HG03571 (cell line): Measurements from ENCODE around the gene RAPGEF5.

Experiments used
- ATAC-seq: cut with Tn5 transposase; IDR thresholded peaks from one replicate; pipeline ENCODE4 v1.9.1; 2021; ENCODE audit not compliant: unreplicated experiment

The RAPGEF5 gene

DNA sequence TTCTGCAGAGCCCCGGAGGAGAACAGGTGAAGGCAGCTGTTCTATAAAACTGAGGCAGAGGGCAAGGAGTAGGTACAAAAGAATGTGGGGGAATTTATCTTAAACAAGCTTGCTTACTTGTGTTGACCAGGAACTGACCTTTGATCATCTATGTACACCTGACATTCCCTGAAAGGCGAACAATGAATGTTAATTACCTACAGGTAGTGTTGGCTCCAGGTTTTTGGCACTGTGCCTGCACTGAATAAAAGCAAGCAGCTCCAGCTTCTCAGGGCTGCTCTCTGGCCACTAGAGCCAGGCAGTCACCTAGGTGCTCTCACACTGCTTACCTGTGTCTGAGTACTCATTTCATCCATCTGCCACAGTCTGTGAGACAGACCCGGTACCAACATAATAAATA is 87.0 kb downstream of the RAPGEF5 start:
- ATAC-seq: no peak

DNA sequence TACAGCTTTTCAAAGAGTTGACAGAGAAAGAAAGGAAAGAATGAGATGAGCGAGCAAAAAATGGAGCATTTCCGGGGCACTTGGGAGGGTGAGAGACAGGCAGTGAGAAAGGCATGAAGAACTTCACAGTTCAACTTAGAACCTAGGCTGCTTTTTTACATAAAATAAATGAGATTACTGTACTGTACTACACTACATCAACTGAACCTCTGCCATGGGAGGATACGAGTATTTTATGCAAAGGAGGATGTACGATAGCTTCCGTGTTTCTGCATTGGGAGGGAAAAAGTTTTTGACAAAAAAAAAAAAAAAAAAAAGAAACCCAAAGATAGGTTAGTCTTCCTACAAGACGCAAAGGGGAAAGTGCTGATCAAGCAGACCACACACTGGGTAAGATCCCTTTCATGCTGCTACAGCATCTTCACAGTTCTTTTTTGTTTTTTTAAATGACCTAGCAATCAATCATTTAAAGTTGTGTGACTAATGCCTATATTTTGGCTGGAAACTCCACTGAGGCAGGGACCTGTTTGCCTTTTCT is 88.0 kb downstream of the RAPGEF5 start:
- no peak for ATAC-seq

DNA sequence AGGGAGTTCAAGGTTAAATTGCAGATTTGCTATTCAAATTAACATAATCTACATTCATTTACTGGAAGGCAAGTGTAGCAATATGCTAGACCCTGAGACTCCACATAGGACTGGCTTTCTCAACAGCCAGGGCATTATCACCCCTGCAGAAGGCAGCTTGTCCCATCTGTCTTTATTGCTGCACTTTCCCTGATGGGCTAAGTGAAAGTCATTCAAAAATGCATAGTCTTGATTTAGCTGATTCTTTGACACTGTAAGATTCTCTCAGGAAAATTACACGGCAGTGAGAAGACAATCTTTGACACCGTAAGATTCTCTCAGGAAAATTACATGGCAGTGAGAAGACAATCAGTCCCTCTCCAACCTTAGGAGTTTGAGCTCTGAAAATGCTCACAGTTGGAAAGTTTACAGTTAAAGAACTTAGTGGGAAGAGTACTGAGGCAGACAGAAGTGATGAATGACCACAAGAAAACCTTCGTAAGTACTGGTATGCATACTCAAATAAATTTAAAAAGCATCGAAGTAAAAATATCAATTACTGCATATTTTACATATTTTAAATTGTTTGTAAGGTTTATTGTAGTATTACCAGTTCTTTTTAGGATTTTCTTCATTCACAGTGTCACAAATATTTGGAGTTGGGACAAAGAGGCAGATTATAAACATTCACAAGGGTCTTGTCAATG is 88.9 kb downstream of the RAPGEF5 start:
- ATAC-seq: no peak

DNA sequence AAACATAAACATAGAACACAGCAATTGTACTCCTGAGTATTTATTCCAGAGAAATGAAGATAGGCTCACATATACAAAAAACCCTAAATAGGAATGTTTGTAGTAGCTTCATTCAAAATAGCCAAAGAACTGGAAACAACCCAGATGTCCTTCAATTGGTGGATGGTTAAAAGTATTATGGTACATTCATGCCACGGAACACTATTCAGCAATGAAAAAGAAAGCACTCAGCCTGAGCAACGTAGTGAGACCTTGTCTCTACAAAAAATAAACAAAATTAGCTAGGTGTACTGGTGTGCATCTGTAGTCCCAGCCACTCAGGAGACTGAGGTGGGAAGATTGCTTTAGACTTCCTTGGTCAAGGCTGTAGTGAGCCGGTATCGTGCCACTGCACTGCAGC is 94.4 kb downstream of the RAPGEF5 start:
- no peak for ATAC-seq

- no peak for ATAC-seq
These were observed 100.3 kb downstream of the RAPGEF5 start for GRCh38 chr7:22256541-22257096.

GRCh38 chr7:22255834-22256233 is 101.1 kb downstream of the RAPGEF5 start:
- no peak for ATAC-seq

DNA sequence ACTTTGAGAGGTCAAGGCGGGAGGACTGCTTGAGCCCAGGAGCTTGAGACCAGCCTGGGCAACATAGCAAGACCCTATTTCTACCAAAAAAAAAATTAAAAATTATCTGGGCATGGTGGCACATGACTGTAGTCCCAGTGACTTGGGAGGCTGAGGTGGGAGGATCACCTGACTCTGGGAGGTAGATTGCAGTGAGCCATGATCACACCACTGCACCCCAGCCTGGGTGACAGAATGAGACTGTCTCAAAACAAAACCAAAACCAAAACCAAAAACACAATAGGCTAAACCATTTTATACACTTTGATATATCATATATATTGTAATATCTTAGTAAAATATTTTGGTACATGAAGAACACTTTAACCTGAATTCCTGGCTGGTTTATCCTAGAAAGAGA is 101.6 kb downstream of the RAPGEF5 start:
- ATAC-seq: no peak

GRCh38 chr7:22252936-22253536 is 103.9 kb downstream of the RAPGEF5 start:
- ATAC-seq: no peak

- no peak for ATAC-seq
These were observed 104.9 kb downstream of the RAPGEF5 start for GRCh38 chr7:22252016-22252415.

DNA sequence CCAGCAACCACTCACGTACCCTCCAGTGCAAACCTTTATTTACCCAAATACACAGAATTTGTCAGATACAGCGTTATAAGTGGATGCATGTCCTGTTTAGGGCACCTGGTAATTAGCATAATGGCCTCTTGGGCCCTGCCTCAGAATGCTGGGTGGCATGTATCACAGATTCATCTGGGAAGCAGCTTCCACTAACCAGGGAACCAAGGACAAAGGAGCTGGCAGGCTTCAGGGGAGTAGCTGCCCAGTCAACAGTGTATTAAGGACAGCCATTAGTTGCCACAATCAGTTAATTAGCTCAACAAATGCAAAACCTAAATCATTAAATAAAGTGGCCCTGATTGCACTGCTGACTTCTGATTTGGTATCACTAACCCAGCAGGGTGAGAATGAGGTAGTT is 105.7 kb downstream of the RAPGEF5 start:
- ATAC-seq: no peak

DNA sequence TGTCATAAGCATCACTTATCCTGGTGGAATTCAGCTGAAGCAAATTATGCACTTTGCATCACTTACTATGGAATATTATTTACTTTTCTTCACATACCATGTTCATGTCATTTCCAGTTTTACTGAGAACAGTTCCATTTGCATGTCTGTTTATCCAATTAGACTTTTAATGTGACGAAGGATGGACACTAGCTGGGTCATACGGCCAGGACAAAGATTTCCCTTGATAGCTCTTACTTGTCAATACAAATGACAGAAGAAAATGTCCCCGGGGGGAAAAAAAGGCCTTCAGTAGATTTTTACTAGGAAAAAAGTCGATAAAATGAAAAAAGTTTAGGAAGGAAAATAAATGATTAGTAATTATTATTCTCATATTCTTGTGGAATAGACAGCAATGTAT is 106.6 kb downstream of the RAPGEF5 start:
- ATAC-seq: no peak

- no peak for ATAC-seq
These were observed 108.7 kb downstream of the RAPGEF5 start for GRCh38 chr7:22248111-22248809.

DNA sequence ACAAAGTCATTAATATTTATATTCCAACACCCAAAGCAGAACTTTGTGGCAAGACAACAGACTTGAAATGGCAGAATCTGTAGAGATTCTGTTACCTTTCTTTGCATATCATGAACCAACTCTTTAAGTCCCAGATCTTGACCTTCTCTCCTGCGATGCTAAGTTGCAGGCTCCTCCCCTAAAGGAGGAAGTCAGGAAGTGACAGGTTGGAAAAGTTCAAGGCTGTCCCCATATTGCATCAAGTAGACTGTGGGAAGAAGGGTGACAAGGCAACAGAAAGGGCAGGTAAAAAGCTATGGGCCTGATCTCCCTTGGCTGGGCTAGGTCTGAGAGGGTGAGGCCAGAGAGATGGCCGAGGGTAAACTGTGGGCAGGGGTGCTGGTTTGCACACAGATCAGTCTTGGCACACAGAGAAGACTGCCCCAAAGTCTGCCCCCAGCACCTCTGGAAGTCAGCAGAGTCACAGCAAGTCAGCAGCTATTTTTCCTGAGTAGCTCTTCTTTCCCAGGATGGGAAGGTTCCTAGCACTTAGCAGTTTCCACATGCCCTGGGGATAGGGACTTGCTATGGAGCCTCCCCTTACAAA is 115.1 kb downstream of the RAPGEF5 start:
- no peak for ATAC-seq

DNA sequence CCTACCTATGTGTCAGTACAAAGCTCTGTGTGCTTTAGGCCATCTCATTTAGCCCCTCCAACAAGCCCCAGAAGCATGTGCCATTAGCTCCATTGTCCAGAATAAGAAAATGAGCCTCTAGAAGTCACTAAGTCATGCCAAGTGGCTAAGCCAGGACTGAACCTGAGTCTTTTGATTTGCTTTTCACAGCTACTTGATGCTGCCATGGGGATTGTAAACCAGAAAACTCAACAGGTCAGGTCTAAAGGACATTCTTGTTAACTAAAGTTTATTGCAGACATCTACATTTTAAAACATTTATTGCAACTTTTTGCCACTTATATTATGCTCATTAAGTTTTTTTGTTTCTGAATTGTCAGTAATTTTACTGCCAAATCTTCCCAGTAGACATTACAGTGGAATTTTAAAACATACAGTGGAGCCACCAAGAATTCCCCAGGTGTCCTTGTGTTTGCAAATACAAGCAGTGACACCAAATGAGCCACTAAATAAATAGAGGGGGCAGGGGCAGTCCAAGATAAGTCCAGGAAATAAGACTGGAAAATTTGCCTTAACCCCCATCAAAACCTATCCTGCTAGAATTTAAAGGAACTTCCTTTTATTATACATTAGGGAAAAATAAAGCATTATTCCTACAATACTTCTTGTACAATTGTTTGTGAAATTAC is 115.9 kb downstream of the RAPGEF5 start:
- no peak for ATAC-seq

- no peak for ATAC-seq
These were observed 118.3 kb downstream of the RAPGEF5 start for GRCh38 chr7:22238354-22239311.

DNA sequence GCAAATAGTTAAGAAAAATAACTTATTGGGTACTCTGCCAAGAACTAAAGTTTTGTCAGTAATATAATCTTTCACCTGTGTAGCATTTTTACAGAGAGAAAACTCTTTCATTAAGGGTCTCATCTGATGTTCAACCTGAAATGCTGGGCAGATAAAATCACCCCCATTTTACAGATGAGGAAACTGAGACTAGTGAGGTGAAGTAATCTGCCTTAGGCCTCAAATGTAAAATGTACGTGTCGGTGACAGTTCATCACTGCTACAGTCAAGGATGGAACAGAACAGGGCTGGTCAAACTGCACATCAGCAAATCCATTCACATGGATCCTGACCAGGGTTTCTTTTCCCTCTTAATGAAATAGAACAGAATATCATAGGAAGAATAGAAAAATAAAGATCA is 121.8 kb downstream of the RAPGEF5 start:
- no peak for ATAC-seq

GRCh38 chr7:22234227-22234626 is 122.7 kb downstream of the RAPGEF5 start:
- no peak for ATAC-seq

DNA sequence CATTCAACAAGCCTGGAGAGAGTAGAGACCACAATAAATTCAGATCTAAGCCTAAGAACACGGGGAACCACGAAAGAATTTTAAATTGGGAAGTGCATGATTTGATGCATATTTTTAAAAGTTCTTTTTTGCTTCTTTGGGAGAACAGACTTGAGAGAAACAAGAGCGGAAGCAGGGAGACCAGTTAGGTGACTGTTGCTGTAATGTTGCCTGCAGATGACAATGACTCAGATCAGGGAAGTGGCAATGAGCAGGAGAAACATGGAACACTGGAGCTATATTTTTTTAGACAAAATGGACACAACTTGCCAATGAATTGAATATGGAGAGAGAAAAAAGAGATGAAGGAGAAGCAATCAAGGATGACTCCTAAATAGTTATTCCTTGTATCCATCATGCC is 125.1 kb downstream of the RAPGEF5 start:
- ATAC-seq: no peak

DNA sequence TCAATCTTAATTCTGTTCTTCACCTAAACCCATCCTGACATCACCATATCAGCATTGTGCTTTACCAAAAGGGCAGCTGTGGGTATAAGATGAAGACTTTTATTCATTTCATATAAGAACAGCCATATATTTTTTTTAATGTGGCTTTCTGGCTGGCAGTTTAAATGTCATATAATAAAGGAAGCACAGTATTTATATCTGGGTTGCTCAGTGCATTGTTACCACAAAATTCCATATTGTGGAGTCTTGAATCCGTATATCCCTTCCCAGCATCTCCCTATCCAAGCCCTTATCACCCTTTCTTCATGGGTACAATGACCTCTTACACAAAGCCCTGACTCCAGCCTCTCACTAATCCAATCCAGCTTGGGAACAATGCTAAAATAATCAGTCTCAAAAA is 125.8 kb downstream of the RAPGEF5 start:
- ATAC-seq: no peak

DNA sequence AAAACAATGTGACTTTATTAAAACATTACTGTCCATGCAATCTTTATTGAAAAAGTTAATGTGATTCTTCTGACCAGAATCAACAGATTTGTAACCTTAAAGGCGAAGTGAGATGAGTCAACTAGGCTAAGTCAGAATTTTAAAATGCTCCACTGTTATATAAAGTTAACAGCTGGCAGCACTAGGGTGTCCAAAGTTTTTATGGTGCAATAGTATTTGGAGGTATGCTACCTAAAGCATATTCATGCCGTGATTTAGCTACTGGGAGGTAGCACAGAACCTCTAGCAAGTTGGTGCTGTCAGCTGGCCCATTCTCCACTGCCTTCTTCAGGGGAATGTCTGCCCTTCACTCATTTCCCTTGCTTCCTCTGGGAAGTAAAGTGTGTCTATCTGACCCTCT is 126.7 kb downstream of the RAPGEF5 start:
- no peak for ATAC-seq
